CD4-positive, alpha-beta T cell treated with Interleukin-15 for 1 hour (primary cell): ENCODE results near the gene ZBTB47.

Experiments
- DNase-seq: peaks from one replicate; pipeline ENCODE4 v3.0.0-alpha.2; 2020

ZBTB47 gene

GRCh38 chr3:42686832-42687650 lies 33.5 kb downstream of the ZBTB47 start:
- no peak for DNase-seq

GRCh38 chr3:42688016-42688415 lies 34.5 kb downstream of the ZBTB47 start:
- DNase-seq = no peak

GRCh38 chr3:42688487-42689420 lies 35.3 kb downstream of the ZBTB47 start:
- no peak for DNase-seq

GRCh38 chr3:42689421-42690014 lies 36.0 kb downstream of the ZBTB47 start:
- DNase-seq = no peak

GRCh38 chr3:42690191-42690590 lies 36.7 kb downstream of the ZBTB47 start:
- no peak for DNase-seq

- DNase-seq = peak; percentile 5
Observed at GRCh38 chr3:42690766-42691680, 37.5 kb downstream of the ZBTB47 start.

GRCh38 chr3:42691816-42692666 lies 38.5 kb downstream of the ZBTB47 start:
- peak; percentile 15 for DNase-seq

GRCh38 chr3:42692667-42693529 lies 39.4 kb downstream of the ZBTB47 start:
- peak; percentile 12 for DNase-seq

GRCh38 chr3:42693530-42693930 lies 40.0 kb downstream of the ZBTB47 start:
- peak; percentile 6 for DNase-seq

- DNase-seq = no peak
Observed at GRCh38 chr3:42694366-42694765, 40.9 kb downstream of the ZBTB47 start.

GRCh38 chr3:42696356-42697288 lies 43.1 kb downstream of the ZBTB47 start:
- DNase-seq = no peak

- peak; percentile 15 for DNase-seq
Observed at GRCh38 chr3:42697289-42698051, 44.0 kb downstream of the ZBTB47 start.

GRCh38 chr3:42698216-42698910 lies 44.9 kb downstream of the ZBTB47 start:
- DNase-seq = no peak

GRCh38 chr3:42698911-42699230 lies 45.4 kb downstream of the ZBTB47 start:
- peak; percentile 15 for DNase-seq

GRCh38 chr3:42699511-42699971 lies 46.0 kb downstream of the ZBTB47 start:
- peak; percentile 5 for DNase-seq

- DNase-seq = peak; percentile 12
Observed at GRCh38 chr3:42700366-42701288, 47.1 kb downstream of the ZBTB47 start.
